ENCODE data around the gene ERBB3.

GRCh38 chr12:56071648-56072047 lies 8.3 kb upstream of the ERBB3 start:
- TF ChIP-seq CTCF (IDR thresholded peaks at IDR 0.05), result no peak
- no peak for TF ChIP-seq POLR2A (IDR thresholded peaks at IDR 0.05)

All from breast epithelium (tissue), 3 donors.